ENCODE measurements around the gene TWSG1. TPM values are rescaled to one million over a fixed set of nuclear protein-coding genes. Genes with fewer than 3 reads are reported as not detected.

TWSG1 gene
- total and polyA plus RNA-seq, 2 of the 13 experiments (the other 11 are each of a cell fraction or from before 2014, with no cell fraction given) = 6.6 to 9.4 TPM

GRCh38 chr18:9334973-9335696, 562 bp downstream of the TWSG1 start (continued):
- TF ChIP-seq AKNA (CRISPR knock-in tag; IDR thresholded peaks at IDR 0.05; ENCODE audit: borderline replicate concordance) (no peak), THAP8 (CRISPR knock-in tag; IDR thresholded peaks at IDR 0.05; ENCODE audit: borderline replicate concordance) (no peak), FOXJ3 (CRISPR knock-in tag; IDR thresholded peaks at IDR 0.05; ENCODE audit: borderline replicate concordance) (no peak), ZSCAN12 (CRISPR knock-in tag; IDR thresholded peaks at IDR 0.05) (no peak), KLF13 (CRISPR knock-in tag; IDR thresholded peaks at IDR 0.05) (no peak), ZFAT (CRISPR knock-in tag; conservative IDR thresholded peaks at IDR 0.05) (no peak), ZFP90 (CRISPR knock-in tag; IDR thresholded peaks at IDR 0.05; ENCODE audit: borderline replicate concordance) (no peak), ZNF326 (CRISPR knock-in tag; IDR thresholded peaks at IDR 0.05; ENCODE audit: borderline replicate concordance) (no peak), AGO1 (IDR thresholded peaks at IDR 0.05; ENCODE audit: low read depth, low read length, poor library complexity, severe bottlenecking) (no peak), CERS6 (CRISPR knock-in tag; IDR thresholded peaks at IDR 0.05) (no peak), ZNF850 (CRISPR knock-in tag; conservative IDR thresholded peaks at IDR 0.05) (no peak), E2F2 (CRISPR knock-in tag; IDR thresholded peaks at IDR 0.05; ENCODE audit: borderline replicate concordance) (0 out of 2 replicates have a peak, but pooled peaks have one; percentile 61), PHF21A (CRISPR knock-in tag; IDR thresholded peaks at IDR 0.05) (no peak), ATF6 (CRISPR knock-in tag; conservative IDR thresholded peaks at IDR 0.05) (no peak), ZNF337 (CRISPR knock-in tag; IDR thresholded peaks at IDR 0.05; ENCODE audit: borderline replicate concordance, low read depth) (no peak), HIC2 (CRISPR knock-in tag; IDR thresholded peaks at IDR 0.05; ENCODE audit: low read depth) (no peak)

All from HepG2 (cell line).